Anterior cingulate cortex (tissue), 58 donors: Measurements from ENCODE around the gene TLE2.
A peak's percentile ranks its signal among the peaks of the same experiment; 100 is the strongest.

Experiments used
- DNase-seq, 58 donors: peaks; one replicate each; lab custom pipeline; 2025; lab: John Stamatoyannopoulos, UW

TLE2 gene

DNA sequence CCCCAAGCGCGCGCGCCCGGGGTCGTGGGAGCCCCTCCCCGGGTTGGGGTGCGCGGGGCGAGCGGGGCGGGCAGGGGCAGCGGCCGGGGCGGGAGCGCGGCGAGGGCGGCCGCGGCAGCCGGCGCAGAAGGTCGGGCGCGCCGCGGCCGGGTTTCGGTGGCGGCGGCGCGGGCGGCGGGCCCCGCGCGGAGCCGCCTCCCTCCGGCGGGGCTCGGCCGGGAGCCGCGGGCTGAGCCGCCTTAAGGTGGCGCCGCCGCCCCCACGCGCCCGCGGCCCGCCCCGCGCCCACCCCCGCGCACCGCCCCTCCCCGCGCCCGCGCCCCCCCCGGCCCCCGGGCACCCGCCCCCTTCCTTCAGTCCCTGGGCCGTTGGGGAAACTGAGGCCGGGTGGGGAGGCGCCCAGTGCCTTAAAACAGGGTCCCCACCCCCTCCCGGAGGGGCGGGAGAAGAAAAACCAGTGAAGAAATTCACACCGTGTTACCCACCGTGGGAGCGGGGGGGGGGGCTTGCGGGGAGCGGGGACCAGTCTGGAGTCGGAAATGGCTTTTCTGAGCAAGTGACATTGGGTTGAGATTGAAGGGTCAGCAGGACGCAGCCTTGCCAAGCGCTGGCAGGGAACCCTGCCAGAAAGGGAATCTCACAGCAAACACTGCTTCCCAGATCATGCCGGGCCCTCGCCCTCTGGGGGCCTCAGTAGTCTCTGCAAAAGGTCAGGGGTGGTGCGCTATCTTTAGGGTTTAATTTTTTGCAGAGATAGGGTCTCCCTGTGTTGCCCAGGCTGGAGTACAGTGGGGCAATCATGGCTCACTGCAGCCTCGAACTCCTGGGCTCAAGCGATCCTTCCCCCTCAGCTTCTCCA lies at the start of gene TLE2:
Gene TLE2 (minus strand): TSS at position 216 of the 859 bp plus-strand sequence. CDS start 376 bp downstream, outside the sequence.
- peak in 1 of 58 donors; percentile 25 for DNase-seq

- DNase-seq = peak in 29 of 58 donors; percentile 6 to 66 (median 24)
Measured at GRCh38 chr19:3075605-3076431, 46.7 kb upstream of the TLE2 start.

DNA sequence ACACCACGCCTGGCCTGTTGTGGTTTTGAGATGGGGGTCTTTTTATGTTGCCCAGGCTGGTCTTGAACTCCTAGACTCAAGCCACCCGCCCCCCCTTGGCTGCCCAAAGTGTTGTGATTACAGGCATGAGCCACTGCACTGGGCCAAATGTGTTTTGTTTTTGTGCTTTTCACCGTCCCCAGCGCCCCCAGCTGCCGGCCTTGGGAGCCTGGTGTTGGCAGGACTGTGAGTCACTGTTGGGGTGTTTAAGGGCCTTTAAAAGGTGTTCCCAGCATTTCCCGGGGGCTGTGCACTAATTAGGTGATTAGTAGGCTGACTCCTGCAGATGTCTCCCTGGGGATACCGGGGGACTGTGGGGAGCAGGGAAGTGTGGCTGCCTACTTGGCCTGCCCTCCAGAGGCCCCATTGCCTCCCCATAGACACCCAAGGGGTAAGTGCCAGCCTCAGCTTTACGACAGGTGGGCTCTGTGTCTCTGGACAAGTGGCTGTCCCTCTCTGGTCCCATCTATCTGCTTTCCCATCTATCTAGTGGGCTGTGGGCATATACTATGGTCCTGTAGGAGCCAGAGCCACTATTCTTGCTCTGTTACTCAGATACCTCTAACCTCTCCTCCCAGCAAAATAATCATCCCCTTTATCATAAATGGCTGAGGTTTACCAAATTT lies 45.0 kb upstream of the TLE2 start:
- DNase-seq = no peak

GRCh38 chr19:3073159-3073563 lies 44.1 kb upstream of the TLE2 start:
- peak in 3 of 58 donors; percentile 25 to 29 (median 27) for DNase-seq

- no peak for DNase-seq
Measured at GRCh38 chr19:3071768-3072167, 42.7 kb upstream of the TLE2 start.

- DNase-seq = no peak
Measured at GRCh38 chr19:3068071-3068470, 39.0 kb upstream of the TLE2 start.

GRCh38 chr19:3067563-3067962 lies 38.5 kb upstream of the TLE2 start:
- no peak for DNase-seq

DNA sequence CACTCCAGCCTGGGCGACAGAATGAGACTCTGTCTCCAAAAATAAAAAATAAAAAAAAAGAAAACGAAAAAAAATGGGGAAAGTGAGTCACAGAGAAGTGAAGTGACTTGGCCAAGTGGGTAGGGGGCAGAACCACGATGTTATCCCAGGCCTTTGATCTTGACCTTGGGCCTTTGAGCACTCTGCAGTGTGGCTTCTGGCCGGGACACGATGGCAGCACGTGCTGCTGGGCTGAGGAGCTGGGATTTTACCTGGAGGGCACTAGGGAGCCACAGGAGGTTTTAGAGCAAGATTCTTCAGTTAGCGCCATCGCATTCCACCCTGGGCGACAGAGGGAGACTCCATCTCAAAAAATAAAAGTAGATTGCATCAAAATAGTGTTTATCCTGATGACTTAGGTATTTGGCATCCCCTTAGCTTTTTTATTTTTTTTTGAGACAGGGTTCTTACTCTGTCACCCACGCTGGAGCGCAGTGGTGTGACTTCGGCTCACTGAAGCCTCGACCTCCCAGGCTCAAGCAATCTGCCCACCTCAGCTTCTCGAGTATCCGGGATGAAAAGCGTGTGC lies 37.5 kb upstream of the TLE2 start:
- DNase-seq = no peak

GRCh38 chr19:3065675-3066357 lies 36.7 kb upstream of the TLE2 start:
- no peak for DNase-seq

- DNase-seq = no peak
Measured at GRCh38 chr19:3064011-3064330, 34.9 kb upstream of the TLE2 start.

DNA sequence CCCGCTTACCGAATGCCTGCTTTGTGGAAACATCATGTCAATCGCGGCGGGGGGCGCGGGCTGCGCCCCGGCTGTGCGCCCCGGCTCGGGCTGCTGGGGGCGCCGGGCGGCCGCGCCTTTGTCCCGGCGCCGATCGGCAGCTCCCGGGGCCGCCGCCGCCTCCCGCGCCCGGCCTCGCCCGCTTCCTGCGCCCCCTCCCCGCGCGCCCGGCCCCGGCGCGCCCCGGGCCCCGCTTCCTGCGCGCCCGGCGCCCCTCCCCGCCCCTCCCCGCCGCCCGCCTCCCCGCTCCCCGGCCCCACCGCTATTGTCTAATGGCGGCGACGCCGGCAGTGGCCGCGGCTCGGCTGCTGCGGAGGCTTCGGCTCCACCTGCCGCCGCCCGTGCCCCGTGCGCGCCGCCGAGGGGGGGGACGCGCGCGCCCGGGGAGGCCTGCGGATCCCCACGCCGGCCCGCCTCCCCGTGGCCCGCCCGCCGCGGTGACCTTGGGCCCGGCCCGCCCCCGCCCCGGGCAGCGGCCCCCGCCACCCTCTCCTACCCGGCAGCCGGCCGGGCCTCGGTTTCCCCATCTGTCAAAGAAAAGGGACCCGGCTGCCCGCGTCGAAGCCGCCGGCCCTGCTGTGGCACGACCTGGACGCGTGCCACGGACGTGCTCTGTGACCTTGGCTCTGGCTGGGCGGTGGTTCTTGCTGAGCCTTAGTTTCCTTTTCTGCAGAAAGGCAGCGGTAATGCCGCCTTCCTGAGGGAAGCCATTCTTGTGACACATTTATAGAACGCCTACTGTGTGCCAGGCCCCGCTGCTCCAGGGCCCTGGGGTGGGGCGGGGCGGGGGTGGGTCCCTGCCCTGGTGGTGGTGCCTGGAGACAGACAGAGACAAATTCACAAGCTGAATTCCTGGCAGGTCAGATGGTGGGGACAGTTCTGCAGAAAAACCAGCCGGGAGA lies 33.4 kb upstream of the TLE2 start, which contains the start of gene TLE5:
Gene TLE5 (minus strand): TSS at position 331 of the 941 bp plus-strand sequence. CDS start 295 bp downstream, at position 36.
- peak in 42 of 58 donors; percentile 10 to 77 (median 34) for DNase-seq

GRCh38 chr19:3061182-3062161 lies 32.4 kb upstream of the TLE2 start:
- peak in 34 of 58 donors; percentile 10 to 72 (median 31) for DNase-seq

DNA sequence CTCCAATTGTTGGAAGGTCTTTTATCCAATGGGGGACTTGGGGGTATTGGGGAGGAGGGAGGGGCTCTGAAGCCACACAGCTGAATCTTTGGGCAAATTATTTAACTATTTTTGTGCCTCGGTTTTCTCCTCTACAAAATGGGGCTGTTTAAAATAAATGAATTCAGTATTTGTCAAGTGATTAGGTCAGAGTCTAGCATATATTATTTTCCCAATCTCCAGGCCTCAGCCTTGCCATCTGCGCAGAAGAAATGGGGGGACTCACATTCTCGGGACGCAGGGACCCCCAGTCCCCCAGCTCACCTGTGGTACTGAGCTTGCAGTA lies 31.7 kb upstream of the TLE2 start:
- DNase-seq = no peak

DNA sequence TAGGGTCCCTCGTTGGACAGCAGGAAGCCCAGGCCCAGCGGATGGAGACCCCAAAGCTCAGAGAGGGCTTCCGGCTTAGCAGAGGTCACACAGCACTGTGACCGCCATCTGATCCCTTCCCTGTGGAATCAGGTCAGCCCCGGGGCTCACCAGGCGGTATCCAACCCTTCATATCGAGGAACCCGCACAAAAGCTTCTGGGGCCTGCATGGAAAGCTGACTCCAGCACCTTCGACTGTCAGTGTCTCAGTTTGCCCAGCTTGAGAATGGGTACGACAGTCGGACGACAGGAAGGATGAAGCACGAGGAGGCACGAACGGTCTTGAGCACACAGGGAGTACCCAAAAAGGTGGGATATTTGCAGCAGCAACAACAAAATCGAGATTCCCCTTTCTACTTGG lies 30.6 kb upstream of the TLE2 start:
- no peak for DNase-seq

- no peak for DNase-seq
Measured at GRCh38 chr19:3058821-3059314, 29.8 kb upstream of the TLE2 start.

- DNase-seq = no peak
Measured at GRCh38 chr19:3058009-3058820, 29.1 kb upstream of the TLE2 start.
